GM18909 (cell line): ENCODE results near the gene SERPINA5.
"Not testable (repeated sequence)": the region's sequence is repeated elsewhere in the genome, so short reads cannot be mapped to it uniquely, and the experiment has no call there.

ENCODE experiments used
- ATAC-seq: cut with Tn5 transposase; IDR thresholded peaks from one replicate; pipeline ENCODE4 v1.9.1; 2021; ENCODE audit warnings: mild to moderate bottlenecking; ENCODE audit not compliant: unreplicated experiment, poor library complexity

SERPINA5 gene

GRCh38 chr14:94619297-94619696, 38.1 kb downstream of the SERPINA5 start:
- no peak for ATAC-seq

GRCh38 chr14:94620597-94620996, 39.4 kb downstream of the SERPINA5 start:
- no peak for ATAC-seq

GRCh38 chr14:94621358-94622134, 40.3 kb downstream of the SERPINA5 start:
- no peak for ATAC-seq

- no peak for ATAC-seq
Measured at GRCh38 chr14:94622653-94623421, 41.6 kb downstream of the SERPINA5 start.

- no peak for ATAC-seq
Measured at GRCh38 chr14:94623422-94623809, 42.2 kb downstream of the SERPINA5 start.

- ATAC-seq = no peak
Measured at GRCh38 chr14:94623856-94624499, 42.8 kb downstream of the SERPINA5 start.

GRCh38 chr14:94624537-94625352, 43.5 kb downstream of the SERPINA5 start:
- no peak for ATAC-seq

GRCh38 chr14:94625353-94625635, 44.1 kb downstream of the SERPINA5 start:
- ATAC-seq = no peak

- ATAC-seq = no peak
Measured at GRCh38 chr14:94628578-94628977, 47.4 kb downstream of the SERPINA5 start.

- no peak for ATAC-seq
Measured at GRCh38 chr14:94630396-94630795, 49.2 kb downstream of the SERPINA5 start.

GRCh38 chr14:94631050-94631449, 49.8 kb downstream of the SERPINA5 start:
- ATAC-seq = no peak

GRCh38 chr14:94631536-94632304, 50.5 kb downstream of the SERPINA5 start:
- no peak for ATAC-seq

- no peak for ATAC-seq
Measured at GRCh38 chr14:94632305-94632590, 51.0 kb downstream of the SERPINA5 start.

- no peak for ATAC-seq
Measured at GRCh38 chr14:94633121-94633520, 51.9 kb downstream of the SERPINA5 start.

- no peak for ATAC-seq
Measured at GRCh38 chr14:94635154-94635553, 53.9 kb downstream of the SERPINA5 start.

GRCh38 chr14:94636744-94637412, 55.7 kb downstream of the SERPINA5 start:
- ATAC-seq = no peak

- ATAC-seq = not testable (repeated sequence)
Measured at GRCh38 chr14:94637814-94638213, 56.6 kb downstream of the SERPINA5 start.

- ATAC-seq = no peak
Measured at GRCh38 chr14:94638339-94638738, 57.1 kb downstream of the SERPINA5 start.

- no peak for ATAC-seq
Measured at GRCh38 chr14:94638961-94639817, 58.0 kb downstream of the SERPINA5 start.
